Lower leg skin (tissue), 4 donors: ENCODE measurements around the gene TMOD2. TPM values are rescaled to one million over a fixed set of nuclear protein-coding genes. Genes with fewer than 3 reads are reported as not detected.

Source experiments
- DNase-seq, 2 donors: peaks; one replicate each; pipeline ENCODE4 v3.0.0-alpha.2; 2019; ENCODE audit warnings: low spot score in 2 of 2
- H3K4me3 ChIP-seq: fragments of 200-600 bp; sonication (generic); 2 replicates; pipeline ENCODE4 v1.5.1; 2017; ENCODE audit warnings: mild to moderate bottlenecking, low read depth; ENCODE audit not compliant: poor library complexity, severe bottlenecking
- POLR2A ChIP-seq, 2 donors: fragments of 450-650 bp; IDR thresholded peaks; one replicate each; pipeline ENCODE4 v1.6.1; 2016 to 2017; ENCODE audit warnings: antibody characterized with exemption in 2 of 2, mild to moderate bottlenecking in 1 of 2, moderate library complexity in 1 of 2
- WGBS, 2 donors: methylation state at CpG; one replicate each; pipeline ENCODE4 v1.1.5; 2018; 5-methylcytosine and 5-hydroxymethylcytosine counted together
- intact Hi-C: fragments of 100-400 bp; cut with DNase I; formaldehyde crosslinking; loops from one replicate; pipeline ENCODE4 v1.15.0; 2023; ENCODE audit warnings: low total_unique reads
- total RNA-seq, 4 donors: library from RNA; depleted of rRNA; stranded (reverse); fragments of >200 nt; gene quantifications; one replicate each; pipeline ENCODE4 v1.1.0, GENCODE V29; 2016
- TF ChIP-seq, protein P1 (sequence below), 3 donors: fragments of 450-650 bp; IDR thresholded peaks; one replicate each; pipeline ENCODE4 v1.5.1; 2016; ENCODE audit warnings: antibody characterized with exemption in 3 of 3, mild to moderate bottlenecking in 3 of 3, moderate library complexity in 2 of 3

Gene TMOD2
- total RNA-seq, 4 donors from 2014 or later = 6.6 to 9.3 (median 7.5) TPM

DNA sequence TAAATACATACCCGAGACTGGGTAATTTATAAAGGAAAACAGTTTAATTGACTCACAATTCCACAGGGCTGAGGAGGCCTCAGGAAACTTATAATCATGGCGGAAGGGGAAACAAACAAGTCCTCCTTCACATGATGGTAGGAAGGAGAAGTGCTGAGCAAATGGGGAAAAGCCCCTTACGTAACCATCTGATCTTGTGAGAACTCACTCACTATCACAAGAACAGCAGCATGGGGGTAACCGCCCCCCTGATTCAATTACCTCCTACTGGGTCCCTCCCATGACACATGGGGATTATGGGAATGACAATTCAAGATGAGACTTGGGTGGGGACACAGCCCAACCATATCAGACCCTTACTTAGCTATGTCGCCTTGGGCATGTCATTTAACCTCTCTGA lies 42.4 kb upstream of the TMOD2 start:
- intact Hi-C loops = no loop called here
- DNase-seq = no peak
- no peak overlapping the region for H3K4me3 ChIP-seq
- TF ChIP-seq, protein P1, sequence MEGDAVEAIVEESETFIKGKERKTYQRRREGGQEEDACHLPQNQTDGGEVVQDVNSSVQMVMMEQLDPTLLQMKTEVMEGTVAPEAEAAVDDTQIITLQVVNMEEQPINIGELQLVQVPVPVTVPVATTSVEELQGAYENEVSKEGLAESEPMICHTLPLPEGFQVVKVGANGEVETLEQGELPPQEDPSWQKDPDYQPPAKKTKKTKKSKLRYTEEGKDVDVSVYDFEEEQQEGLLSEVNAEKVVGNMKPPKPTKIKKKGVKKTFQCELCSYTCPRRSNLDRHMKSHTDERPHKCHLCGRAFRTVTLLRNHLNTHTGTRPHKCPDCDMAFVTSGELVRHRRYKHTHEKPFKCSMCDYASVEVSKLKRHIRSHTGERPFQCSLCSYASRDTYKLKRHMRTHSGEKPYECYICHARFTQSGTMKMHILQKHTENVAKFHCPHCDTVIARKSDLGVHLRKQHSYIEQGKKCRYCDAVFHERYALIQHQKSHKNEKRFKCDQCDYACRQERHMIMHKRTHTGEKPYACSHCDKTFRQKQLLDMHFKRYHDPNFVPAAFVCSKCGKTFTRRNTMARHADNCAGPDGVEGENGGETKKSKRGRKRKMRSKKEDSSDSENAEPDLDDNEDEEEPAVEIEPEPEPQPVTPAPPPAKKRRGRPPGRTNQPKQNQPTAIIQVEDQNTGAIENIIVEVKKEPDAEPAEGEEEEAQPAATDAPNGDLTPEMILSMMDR (IDR thresholded peaks at IDR 0.05) = no peak
- TF ChIP-seq POLR2A (IDR thresholded peaks at IDR 0.05) = no peak
- WGBS, 2 donors = 88 to 96% methylated on average over 5 of the region's 5 CpGs

DNA sequence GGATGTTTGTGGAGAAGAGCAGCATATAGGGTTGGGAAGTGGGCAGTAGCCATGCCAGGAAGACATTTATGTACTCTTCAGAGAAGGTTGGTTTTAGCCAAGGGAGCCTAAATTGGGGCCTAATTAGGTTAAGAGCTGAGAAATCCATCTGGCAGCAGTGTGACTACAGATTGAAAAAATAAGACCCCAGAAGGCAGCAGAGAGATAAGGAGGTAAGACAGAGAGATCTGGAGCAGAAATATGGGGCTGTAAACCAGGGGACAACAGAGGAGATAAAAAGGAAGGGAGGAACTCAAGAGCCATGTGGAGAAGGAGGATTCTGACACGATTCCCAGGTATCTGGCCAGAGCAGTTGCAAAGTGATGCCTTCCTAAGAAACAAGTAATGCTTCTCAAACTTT lies 37.2 kb upstream of the TMOD2 start:
- 74 to 75% methylated on average over 1 of the region's 1 CpG for WGBS, 2 donors
- intact Hi-C loops = no loop called here

DNA sequence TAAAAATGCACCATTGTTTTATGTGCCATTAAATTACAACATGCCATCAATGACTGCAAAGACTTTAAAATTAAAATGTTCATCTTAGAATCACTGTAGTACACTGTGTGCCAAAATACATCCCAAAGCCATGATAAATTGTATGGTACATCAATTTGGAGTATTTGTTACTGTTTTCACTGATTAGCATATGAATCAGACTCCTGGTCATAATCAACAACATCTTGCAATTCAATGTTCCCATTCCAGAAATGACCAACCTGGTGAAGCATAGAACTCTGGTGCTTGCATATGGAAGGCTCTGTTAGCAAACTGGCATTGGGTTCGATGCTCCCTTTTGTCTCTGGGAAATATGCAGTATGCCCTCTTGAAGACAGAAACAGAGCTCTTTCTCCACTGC lies 36.5 kb upstream of the TMOD2 start:
- intact Hi-C loops = no loop called here
- no peak overlapping the region for H3K4me3 ChIP-seq
- no peak for TF ChIP-seq POLR2A (IDR thresholded peaks at IDR 0.05)
- TF ChIP-seq, protein P1 (IDR thresholded peaks at IDR 0.05) = no peak
- no peak for DNase-seq
- 86 to 93% methylated on average over 1 of the region's 1 CpG for WGBS, 2 donors

More for the DNA sequence above, 37.2 kb upstream of the TMOD2 start:
- H3K4me3 ChIP-seq = no peak overlapping the region
- TF ChIP-seq, protein P1 (IDR thresholded peaks at IDR 0.05) = no peak
- TF ChIP-seq POLR2A (IDR thresholded peaks at IDR 0.05) = no peak
- DNase-seq = no peak

DNA sequence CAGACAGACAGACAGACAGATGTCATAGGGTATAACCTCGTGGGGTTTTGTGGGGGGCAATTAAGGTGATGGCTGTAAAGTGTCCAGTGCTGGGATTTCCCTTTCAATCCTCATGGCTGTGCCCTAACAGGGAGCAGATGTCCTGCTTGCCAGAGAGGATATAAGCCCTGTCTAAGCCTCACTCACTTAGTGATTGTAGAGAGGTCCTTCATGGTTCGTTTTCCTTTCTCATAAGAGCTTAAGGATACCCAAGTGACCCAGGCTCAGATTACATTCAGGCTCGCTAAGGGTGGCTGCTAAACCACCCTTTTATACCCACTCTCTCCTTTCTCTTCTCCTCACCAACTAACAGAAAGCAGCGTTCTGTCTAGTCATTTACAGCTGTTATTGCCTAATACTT lies 33.2 kb upstream of the TMOD2 start:
- no peak overlapping the region for H3K4me3 ChIP-seq
- TF ChIP-seq, protein P1 (IDR thresholded peaks at IDR 0.05) = no peak
- TF ChIP-seq POLR2A (IDR thresholded peaks at IDR 0.05) = no peak
- WGBS, 2 donors = 50 to 66% methylated on average over 4 of the region's 4 CpGs
- DNase-seq = no peak
- intact Hi-C loops = no loop called here

DNA sequence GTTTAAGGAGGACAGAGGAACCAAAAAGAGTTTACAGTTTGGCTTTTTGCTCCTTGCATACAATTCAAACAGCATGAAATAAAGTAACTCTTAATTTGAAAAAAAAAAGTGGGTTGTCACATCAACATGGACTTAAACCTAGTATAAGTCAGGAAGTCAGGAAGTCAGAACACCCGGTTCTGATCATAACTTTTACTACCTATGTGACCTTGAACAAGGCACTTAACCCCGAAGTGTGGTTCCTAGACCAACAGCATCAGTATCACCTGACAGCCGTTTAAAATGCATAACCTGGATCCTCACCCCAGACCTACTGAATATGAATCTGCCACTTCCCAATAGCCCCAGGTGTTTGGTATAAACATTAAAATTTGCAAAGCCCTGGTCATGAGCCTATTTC lies 32.7 kb upstream of the TMOD2 start:
- intact Hi-C loops = no loop called here
- WGBS, 2 donors = 67% methylated on average over 3 of the region's 3 CpGs
- TF ChIP-seq POLR2A (IDR thresholded peaks at IDR 0.05) = no peak
- TF ChIP-seq, protein P1 (IDR thresholded peaks at IDR 0.05) = no peak
- no peak overlapping the region for H3K4me3 ChIP-seq
- DNase-seq = no peak

DNA sequence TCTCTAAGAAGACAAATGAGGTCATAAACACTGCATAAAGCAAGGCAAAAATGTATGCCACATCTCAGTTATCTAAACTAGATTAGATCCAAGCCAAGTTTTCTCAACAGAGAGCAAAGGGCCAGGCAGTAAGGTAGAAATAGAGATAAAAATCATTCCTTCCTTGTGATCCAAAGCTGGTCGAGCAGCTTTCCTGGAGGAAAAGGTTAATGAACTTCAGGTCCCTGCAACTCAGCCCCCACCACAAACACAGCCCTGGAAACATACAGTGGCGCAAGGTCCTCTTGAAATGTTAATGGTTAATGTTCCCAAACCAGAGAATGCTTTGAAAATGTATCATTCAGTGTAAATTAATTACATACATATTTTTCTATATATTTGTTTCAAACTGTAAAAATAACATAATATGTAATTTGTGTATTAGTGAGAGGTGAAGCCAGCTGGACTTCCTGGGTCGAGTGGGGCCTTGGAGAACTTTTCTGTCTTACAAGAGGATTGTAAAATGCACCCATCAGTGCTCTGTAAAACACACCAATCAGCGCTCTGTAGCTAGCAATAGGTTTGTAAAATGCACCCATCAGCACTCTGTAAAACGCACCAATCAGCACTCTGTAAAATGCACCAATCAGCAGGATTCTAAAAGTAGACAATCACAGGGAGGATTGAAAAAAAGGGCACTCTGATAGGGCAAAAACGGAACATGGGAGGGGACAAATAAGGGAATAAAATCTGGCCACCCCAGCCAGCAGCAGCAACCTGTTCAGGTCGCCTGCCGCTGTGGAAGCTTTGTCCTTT lies 31.0 kb upstream of the TMOD2 start:
- TF ChIP-seq POLR2A (IDR thresholded peaks at IDR 0.05) = no peak
- TF ChIP-seq, protein P1 (IDR thresholded peaks at IDR 0.05) = no peak
- intact Hi-C loops = no loop called here
- DNase-seq = no peak
- no peak overlapping the region for H3K4me3 ChIP-seq
- WGBS, 2 donors = 80 to 86% methylated on average over 8 of the region's 8 CpGs
